Right forelimb (tissue), 1 donor: ENCODE results near the gene UBA7.
A peak's percentile ranks its signal among the peaks of the same experiment; 100 is the strongest.
"Not testable (repeated sequence)": the region's sequence is repeated elsewhere in the genome, so short reads cannot be mapped to it uniquely, and the experiment has no call there.

Experiments
- DNase-seq: peaks from one replicate; pipeline ENCODE4 v3.0.0-alpha.2; 2018

UBA7 gene, protein sequence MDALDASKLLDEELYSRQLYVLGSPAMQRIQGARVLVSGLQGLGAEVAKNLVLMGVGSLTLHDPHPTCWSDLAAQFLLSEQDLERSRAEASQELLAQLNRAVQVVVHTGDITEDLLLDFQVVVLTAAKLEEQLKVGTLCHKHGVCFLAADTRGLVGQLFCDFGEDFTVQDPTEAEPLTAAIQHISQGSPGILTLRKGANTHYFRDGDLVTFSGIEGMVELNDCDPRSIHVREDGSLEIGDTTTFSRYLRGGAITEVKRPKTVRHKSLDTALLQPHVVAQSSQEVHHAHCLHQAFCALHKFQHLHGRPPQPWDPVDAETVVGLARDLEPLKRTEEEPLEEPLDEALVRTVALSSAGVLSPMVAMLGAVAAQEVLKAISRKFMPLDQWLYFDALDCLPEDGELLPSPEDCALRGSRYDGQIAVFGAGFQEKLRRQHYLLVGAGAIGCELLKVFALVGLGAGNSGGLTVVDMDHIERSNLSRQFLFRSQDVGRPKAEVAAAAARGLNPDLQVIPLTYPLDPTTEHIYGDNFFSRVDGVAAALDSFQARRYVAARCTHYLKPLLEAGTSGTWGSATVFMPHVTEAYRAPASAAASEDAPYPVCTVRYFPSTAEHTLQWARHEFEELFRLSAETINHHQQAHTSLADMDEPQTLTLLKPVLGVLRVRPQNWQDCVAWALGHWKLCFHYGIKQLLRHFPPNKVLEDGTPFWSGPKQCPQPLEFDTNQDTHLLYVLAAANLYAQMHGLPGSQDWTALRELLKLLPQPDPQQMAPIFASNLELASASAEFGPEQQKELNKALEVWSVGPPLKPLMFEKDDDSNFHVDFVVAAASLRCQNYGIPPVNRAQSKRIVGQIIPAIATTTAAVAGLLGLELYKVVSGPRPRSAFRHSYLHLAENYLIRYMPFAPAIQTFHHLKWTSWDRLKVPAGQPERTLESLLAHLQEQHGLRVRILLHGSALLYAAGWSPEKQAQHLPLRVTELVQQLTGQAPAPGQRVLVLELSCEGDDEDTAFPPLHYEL

DNA sequence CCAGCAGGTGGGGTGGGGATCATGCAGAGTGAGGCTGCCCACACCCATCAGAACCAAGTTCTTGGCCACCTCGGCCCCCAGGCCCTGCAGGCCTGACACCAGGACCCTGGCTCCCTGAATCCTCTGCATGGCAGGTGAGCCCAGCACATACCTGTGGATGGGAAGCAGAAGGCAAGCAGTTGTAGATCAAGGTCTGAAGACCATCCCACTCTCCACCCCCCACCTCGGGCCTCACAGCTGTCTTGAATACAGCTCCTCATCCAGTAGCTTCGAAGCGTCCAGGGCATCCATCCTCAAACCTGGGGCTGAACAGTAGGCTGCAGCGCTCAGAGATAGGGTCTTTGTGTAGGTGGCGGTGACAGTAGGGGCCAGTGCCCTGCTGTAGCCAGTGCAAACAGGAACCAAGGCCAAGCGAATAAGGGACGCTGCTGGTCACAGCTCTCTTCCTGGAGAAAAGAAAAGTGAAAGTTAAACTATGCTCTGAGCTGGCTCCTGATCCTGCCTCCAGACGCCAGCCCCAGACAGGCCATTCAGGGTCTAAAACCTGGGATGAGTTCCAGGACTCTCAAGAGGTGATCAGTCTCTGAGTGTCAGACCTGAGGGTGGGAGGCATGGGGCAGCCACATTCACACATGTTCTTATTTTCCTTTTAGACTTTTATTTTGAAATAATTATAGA, at the start of gene UBA7:
Gene UBA7, minus strand, starts transcription at position 457 of the 678 bp plus-strand sequence. Its CDS starts 166 bp downstream, at position 291.
- DNase-seq = peak; percentile 60

DNA sequence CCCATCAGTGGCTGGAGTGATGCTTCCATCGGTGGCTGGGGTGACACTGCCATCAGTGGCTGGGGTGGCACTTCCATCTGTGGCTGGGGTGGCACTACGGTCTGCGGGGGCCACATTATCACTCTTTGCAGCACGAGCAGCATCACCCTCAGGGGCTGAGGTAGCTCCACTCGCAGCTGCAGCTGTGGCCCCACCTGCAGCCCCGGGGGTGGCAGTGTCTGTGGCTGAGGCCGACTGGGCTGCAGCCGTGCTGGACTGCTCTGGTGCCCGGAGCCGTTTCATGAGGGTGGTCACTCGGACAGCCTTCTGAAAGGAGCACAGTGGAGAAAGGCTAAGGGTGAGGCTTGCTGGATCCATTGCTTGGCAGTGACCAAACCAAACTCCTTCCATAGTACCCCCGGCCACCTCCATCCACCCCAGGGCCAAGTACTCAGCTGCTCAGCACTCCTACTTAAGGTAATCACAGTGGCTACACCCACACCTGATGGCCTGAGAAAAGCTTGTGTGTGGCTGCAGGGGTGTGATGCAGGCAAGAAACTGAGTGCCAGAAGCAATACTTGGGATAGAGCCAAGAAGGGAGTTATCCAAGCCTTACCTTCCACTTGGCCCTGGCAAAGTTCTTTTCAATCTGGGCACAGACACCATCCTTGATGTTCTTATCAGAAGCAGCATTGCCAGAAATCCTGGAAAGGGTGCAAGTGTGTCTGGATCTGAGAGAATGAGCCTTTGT, 46.0 kb upstream of the UBA7 start:
- no peak for DNase-seq

DNA sequence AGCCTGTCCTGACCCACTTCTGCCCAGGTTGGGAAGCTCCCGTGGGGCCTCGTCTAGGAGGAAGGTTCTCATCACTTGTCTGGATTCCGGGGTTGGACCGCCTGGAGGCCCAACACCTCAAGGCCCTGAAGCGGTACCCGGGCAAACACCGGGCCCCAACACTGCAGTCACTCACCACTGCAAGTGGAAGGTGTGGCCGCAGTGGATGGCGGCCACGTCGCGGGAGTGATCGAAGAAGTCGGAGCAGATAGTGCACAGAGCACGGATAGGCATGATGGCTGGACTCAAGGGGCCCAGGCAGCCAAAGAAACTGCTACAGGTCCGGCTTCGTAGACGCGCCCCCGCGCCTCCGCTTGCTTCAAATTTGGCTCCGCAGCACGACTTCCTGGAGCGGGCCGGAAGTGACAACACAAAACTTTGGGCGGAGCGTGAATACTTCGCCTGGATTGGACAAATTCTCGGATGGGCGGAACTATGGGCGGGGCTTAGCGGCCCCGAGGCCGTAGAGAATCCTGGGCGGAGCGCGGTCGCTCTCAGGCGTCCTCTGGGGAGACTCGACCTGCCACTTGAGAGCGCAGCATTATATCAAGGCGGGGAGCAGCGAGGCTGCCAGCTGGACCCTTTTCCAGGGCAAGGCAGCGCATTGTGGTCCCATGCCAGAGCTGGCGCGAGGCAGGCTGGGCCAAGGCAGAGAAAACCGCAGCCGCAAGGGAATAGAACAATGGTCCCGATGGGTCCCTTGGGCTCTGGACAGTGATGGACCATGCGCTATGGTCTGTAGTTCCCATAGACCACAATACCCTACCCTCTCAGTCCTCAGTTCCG, 42.6 kb upstream of the UBA7 start, which contains the start of gene TRAIP:
Gene TRAIP, minus strand, starts transcription at position 384 of the 825 bp plus-strand sequence. Its CDS starts 111 bp downstream, at position 273.
- peak; percentile 94 for DNase-seq

DNA sequence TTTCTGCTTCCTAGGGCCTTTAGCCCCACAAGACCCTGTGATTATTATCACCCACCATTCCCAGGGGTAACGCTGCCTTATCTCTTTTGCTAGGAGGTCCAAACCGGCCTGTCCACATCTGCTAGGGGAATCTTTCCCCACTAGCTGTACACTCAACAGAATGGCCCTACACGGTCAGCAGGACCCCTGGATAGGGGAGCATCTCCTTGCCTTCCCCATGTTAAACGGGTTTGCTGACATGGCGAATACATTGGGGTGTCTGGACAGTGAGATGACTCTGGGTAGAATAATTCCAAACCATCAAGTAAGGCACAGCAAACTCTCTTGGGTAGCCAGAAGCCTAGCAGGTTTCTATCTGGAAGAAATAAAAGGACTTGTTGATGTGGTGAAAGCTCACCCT, 41.9 kb upstream of the UBA7 start:
- DNase-seq = no peak

DNA sequence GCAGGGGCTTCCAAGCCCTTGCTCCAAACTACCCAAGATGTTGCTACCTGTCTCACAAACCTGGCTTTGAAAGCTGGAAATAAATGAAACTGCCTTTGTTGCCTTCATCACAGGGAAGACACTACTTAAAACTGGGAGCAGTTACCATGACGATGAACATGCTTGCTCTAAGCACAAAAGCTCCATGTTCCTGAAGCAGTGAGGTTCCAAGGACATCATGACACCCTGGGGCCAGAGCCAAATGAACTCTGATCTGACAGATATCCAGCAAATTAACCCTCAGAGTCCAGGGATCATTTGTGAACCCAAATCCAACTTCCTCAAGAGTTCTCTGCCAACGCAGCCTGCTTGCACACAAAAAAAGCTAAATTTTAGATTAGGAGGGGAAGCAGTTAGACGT, 31.9 kb upstream of the UBA7 start:
- no peak for DNase-seq

DNA sequence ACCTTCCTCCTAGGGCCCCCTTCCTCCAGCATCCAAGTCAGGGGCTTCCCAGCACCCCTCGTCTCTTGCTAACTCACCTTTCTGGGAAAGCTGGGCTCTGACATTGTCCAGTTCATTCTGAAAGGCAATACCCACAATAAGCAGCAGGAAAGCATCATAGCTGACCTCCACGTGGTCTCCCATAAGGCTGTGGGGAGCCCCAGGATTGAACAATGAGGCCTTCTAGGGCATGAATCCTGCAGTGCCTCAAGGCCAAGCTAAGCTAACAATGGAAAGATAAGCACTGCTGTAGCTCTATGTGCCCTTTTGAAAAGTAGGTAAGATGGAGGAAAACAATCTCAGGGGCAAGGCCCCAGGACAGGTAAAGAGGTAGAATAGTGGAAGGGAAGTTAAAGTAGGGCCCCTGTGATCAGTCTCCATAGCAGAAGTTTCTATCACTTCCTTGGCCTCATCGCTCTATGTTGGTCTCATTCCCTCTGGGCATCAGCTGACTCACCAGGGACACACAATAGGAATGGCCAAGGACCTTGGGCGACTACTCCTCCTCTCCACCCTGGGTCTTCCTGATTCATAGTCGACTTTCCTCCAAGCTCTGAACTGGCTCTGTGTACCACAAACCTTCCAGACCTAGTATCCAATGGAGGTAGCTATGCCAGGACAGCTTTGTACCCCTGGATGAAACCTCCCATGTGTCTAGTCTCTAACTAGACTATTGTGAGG, 30.9 kb upstream of the UBA7 start:
- no peak for DNase-seq

DNA sequence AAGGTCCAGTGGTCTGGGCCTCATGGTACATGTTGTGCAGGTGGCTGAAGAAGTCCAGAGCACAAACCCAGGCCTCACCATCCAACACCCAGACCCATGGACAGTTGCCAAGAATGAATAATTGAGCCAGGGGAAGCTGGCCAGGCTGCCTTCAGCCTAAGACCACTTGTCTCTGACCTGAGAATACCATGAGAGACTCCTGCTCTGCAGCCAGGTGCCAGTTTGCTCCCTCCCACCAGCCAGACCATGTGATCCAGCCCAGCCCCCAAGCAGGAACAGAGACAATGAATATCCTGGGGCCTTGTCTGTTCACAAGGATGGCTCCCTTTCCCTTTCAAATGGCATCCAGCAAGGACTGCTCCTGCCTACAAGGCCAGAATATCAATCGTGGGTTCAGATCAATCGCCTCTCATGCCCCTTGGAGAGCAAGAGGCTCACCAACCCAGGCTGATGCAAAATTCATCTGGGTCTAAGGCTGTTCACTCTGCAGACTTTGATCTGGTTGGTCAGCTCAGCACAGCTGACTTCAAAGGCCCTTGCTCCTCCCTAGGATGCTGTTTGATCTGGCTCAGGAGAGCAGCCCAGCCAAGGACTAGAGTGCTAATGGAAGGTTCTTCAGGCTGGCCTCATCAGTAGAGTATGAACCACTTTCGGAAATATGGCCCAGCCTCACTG, 29.2 kb upstream of the UBA7 start:
- no peak for DNase-seq

DNA sequence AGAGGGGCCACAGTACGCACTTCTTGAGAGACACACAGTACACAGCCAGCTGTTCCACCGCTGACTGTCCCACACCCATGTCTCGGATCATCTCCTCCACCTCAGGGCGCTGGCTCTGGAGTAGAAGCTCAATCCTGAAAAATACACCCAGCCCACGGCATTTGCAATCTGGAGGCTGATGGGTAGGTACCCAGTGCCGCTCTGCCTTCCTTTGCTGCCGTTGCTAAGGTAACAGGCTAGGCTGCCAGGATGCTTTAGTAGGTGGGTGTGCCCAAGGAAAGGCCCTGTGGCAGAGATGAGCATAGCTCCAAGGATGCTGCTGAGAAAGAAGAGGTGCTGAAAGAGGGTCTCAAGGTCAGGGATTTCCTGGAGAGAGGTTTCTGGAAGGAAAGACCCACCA, 28.1 kb upstream of the UBA7 start:
- DNase-seq = no peak

DNA sequence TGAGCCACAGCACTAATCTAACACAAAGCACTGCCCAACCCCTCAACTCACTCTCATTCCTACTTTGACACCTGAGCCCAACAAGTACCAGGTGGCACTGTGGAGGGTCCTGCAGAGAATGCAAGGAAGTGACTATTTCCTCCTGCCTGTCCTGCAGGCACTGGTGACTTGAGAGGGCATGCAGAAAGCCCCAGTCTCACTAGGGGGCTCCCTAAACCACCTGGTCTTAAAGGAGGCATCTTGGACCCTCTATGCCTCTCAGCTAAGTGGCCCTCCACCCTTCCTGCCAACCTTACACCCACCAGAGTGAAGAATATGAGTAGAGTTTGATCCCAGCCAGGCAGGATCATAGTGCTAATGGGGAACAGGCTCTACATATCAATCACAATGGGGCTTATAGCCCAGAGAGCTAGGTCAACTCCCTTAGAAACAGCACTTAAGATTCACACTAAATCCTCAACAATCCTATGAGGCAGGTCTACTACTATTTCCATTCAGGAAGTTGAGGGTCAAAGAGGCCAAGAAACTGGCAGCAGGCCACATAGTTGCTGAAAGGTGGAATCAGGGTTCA, 27.5 kb upstream of the UBA7 start:
- DNase-seq = no peak

DNA sequence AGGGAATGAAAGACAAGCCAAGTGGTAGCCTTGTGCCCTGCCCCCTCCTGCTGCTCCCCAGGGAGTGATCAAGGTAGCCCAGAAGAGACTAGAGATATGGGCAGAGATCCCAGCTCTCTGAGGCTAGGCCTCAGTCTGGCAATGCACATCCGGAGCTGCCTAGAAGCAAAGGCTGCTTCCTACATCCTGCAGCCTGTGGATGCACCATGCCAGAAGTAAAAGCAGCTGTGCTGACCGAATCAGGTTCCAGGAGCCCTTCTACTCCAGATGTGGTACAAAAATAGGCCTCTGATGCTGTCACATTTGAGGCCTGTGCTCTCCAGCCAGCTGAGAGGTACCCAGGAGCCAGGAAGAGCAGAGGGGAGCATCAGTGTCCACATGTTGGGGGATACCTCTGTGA, 26.6 kb upstream of the UBA7 start:
- peak; percentile 58 for DNase-seq

DNA sequence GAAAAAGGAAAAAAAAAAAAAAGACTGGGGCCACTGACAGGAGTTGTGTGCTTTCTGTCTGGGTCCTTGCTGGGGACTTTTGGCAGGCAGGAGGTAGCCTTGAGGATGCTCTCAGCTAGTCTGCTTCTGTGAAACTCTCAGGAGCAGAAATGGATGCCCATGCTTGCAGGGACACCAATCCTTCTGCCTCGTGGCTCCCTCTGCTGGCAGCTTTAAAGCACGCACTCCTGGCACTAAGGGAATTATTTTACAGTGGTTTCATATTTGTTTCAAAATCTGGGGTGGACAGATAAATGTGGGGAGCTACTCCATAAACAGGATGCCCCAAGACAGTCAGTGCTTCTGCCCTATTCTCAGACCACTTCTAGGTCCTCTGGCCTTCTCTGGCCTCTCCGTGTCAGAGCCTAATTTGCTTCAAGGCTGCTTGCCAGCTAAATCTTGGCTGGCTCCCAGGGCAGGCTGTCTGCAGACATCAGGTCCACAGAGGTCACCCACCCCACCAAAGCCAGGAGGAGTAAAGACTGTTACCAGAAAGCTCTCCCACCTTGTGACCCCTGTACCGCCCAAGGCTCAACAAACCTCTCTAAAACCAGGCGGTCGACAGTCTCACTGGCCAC, 25.5 kb upstream of the UBA7 start:
- DNase-seq = peak; percentile 85

DNA sequence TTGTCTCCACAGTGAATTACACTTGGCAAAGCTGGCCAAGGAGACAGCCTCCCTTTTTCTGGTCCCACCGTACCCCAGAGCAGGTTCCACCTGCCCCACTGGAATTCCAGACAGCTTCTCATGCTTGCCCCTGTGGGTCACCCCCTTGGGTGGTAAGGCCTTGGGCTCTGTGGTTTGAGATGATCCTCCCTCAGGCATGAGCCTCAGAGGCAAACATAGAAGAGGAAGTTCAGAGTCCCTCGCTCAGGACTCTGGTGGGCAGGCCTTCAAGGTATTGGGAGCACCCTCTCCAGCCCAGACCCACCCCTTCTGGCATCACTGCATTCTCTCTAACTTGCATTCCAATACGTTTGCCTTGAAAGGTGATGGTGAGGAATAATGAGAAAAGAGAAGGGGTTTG, 17.6 kb upstream of the UBA7 start:
- no peak for DNase-seq

DNA sequence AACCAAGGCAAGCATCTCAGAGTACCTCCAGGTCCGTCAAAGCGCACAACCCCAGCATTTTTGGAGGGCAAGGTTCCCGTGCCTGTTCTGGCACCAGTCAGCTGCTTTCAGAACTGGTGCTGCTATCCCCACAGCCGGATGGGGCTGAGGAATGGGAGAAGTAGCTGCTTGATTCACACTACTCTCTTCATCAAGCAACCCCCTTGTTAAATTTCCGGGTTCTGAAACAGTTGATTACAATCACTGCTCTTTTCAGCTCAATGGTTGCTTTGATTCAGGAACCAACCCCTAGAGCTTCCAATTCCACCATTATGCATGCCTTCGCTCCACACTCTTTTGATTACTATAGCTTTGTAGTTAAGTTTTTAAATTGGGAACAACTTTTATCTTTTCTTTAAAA, 12.3 kb upstream of the UBA7 start:
- no peak for DNase-seq

DNA sequence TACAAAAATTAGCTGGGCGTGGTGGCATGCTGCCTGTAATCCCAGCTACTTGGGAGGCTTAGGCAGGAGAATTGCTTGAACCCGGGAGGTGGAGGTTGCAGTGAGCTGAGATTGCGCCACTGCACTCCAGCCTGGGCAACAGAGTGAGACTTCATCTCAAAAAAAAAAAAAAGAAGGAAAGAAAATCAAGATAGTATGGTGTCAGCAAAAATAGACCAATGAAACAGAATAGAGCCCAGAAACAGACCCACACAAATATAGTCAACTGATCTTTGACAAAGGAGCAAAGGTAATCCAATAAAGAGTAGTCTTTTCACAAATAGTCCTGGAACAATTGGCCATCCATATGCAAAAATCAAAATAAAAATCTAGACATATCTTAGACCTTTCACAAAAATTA, 9.4 kb upstream of the UBA7 start:
- DNase-seq = not testable (repeated sequence)

DNA sequence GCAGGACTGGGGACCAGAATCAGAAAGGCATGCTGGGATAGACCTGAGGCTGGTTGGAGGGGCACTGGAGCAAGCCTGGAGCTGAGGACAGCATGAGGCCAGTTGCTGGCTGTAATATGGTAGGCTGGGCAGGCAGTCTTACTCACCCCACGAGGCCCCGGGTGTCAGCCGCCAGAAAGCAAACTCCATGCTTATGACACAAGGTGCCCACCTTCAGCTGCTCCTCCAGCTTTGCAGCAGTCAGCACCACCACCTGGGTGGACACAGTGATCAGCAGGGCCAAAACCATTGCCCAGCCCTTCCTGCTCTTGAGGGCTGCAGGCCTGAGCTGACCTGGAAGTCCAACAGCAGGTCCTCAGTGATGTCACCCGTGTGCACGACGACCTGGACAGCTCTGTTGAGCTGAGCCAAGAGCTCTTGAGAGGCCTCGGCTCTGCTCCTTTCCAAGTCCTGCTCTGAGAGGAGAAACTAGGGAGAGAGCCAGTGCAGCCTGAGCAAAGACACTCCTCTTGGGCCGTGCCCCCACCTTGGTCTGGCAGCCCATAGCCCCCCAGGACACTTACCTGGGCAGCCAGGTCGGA, 747 bp downstream of the UBA7 start:
- DNase-seq = no peak

DNA sequence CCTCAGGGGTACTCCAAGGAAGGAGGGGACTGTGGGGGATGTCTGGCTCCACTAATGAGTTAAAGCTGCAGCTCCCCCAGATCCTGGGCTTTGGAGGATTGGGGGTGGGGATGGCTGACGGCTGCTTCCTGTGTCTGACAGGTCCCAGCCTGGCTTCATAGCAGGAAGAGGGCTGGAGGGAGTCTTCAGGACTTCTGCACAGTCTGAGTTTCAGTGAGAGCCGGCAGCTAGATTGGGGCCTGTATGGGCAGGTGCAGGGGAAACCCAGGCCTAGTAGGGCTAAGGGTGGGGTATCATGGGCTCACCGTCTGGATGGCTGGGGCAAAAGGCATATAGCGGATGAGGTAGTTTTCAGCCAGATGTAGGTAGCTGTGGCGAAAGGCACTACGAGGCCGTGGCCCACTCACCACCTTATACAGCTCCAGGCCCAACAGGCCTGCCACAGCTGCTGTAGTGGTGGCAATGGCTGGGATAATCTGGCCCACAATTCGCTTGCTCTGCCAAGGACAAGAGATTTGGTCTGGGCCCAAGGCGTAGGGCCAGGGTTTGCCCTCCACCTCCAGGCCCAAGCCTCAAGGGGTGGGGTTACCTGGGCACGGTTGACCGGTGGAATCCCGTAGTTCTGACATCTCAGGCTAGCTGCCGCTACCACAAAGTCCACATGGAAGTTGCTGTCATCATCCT, 6.2 kb downstream of the UBA7 start:
- DNase-seq = no peak

DNA sequence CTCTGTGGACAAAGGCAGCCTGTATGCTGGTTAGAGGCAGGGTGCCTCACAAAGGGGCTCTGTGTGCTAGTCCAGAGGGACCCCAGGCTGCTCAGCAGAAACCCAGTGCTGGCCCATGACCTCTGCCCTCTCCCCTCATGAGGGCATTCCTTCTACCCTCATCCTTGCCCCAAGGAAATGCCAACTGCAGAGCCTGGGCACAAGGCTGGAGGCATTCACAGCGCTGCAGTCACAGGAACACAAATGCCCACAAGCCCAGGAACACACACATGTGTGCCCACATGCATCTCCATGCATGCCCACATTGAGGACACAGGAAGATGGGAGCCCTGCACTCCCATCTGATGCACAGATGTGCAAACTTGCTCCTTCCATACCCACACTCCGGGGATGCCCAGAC, 6.9 kb downstream of the UBA7 start:
- DNase-seq = no peak
